ENCODE results near the gene LTB4R2. TPM values are rescaled to one million over a fixed set of nuclear protein-coding genes. Genes with fewer than 3 reads are reported as not detected.

Gene LTB4R2
- total RNA-seq, 4 donors from 2014 or later, result 6.8 to 18.5 (median 10.9) TPM

DNA sequence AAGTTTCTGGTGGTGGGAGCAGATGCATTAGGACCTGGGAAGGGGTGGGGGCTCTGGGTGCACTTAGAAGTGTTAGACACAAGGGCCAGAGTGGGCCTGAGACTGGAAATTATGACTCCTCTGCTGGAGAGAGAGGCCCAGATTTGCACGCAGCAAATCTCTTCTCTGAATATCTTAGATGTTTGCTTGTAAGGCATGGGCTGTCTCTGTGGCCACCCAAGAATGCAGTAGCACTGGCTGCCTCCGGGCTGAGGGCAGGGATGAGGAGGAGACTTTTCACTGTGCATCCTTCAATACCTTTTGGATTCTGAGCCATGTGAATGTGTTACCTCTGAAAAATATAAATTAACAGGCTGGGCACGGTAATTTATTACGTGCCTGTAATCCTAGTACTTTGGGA is 24.6 kb upstream of the LTB4R2 start:
- H3K4me1 ChIP-seq, result peaks cover 4 to 17% of the 10 kb centered on the region in 2 donors
- no peaks in the 10 kb centered on the region for H3K27me3 ChIP-seq
- peaks cover 3 to 4% of the 10 kb centered on the region in 2 donors for H3K36me3 ChIP-seq
- H3K27ac ChIP-seq, result no peak overlapping the region
- H3K4me3 ChIP-seq (replicated peaks in 1 of 3), result no peak overlapping the region
- H3K9me3 ChIP-seq, result no peaks in the 10 kb centered on the region
- WGBS, 2 donors, result 82 to 84% methylated on average over 4 of the region's 4 CpGs
- TF ChIP-seq POLR2A (IDR thresholded peaks at IDR 0.05) (no peak), CTCF (IDR thresholded peaks at IDR 0.05) (no peak)
- DNase-seq, result no peak
- intact Hi-C loops (cut with DNase I), result no loop called here

DNA sequence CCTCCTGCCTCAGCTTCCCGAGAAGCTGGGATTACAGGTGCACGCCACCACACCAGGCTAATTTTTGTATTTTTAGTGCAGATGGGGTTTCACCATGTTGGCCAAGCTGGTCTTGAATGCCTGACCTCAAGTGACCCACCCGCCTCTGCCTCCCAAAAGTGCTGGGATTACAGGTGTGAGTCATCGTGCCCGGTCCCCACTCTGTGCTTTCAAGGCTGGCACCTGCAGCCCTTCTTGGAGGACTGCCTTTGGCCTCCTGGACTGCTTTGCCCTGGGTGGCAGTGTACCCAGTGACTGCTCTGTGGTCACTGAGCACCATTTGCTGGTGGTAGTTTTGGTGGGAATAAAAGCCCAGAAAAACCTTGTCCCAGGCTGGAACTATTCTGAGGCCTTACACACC is 22.9 kb upstream of the LTB4R2 start:
- H3K27me3 ChIP-seq, result no peaks in the 10 kb centered on the region
- peaks cover 4 to 12% of the 10 kb centered on the region in 2 donors for H3K4me1 ChIP-seq
- peaks cover 7 to 13% of the 10 kb centered on the region in 2 donors for H3K36me3 ChIP-seq
- TF ChIP-seq CTCF (IDR thresholded peaks at IDR 0.05) (no peak), POLR2A (IDR thresholded peaks at IDR 0.05) (no peak)
- 98% methylated on average over 5 of the region's 5 CpGs for WGBS, 2 donors
- DNase-seq, result no peak
- H3K27ac ChIP-seq, result no peak overlapping the region
- no peaks in the 10 kb centered on the region for H3K9me3 ChIP-seq
- intact Hi-C loops (cut with DNase I), result no loop called here
- no peak overlapping the region for H3K4me3 ChIP-seq (replicated peaks in 1 of 3)

DNA sequence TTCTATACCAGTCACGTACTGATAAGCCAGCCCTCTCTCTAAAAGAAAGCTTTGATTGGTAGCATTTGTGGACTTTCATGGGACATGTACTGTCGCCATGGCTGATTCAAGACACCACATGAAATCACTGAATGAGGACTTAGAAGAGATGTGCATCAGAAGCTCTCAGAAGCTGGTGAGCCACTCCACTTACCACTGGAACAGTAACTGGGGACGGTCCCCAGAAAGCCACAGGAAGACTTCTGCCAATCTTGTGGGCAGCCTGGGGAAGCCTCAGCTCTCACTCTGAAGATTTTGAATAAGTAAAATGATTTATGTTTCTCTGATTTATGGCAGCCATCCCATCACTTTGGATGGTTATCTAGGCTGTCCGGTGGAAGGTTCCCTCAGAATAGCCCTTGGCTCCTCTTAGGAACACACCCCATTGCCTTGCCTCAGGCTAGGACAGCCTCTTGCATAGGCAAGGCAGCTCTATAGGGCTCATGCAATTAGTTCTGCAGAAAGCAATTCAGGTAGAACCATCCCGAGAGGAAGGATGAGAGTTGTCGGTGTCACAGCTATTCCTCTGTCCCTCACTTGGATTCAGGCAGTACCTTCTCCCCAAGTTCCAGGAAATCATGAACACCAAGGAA is 20.2 kb upstream of the LTB4R2 start:
- Histone ChIP-seq H3K27me3 (no peaks in the 10 kb centered on the region), H3K4me1 (no peaks in the 10 kb centered on the region), H3K9me3 (no peaks in the 10 kb centered on the region), H3K27ac (no peak overlapping the region), H3K4me3 (replicated peaks in 1 of 3) (no peak overlapping the region), H3K36me3 (peaks cover 7 to 17% of the 10 kb centered on the region in 2 donors)
- intact Hi-C loops (cut with DNase I), result no loop called here
- WGBS, 2 donors, result 74 to 90% methylated on average over 5 to 6 of the region's 6 CpGs
- no peak for DNase-seq
- TF ChIP-seq CTCF (IDR thresholded peaks at IDR 0.05) (no peak), POLR2A (IDR thresholded peaks at IDR 0.05) (no peak)

GRCh38 chr14:24290746-24291145 is 19.2 kb upstream of the LTB4R2 start:
- intact Hi-C loops (cut with DNase I), result no loop called here
- Histone ChIP-seq H3K4me1 (no peaks in the 10 kb centered on the region), H3K4me3 (replicated peaks in 1 of 3) (no peak overlapping the region), H3K27me3 (no peaks in the 10 kb centered on the region), H3K27ac (no peak overlapping the region), H3K9me3 (no peaks in the 10 kb centered on the region), H3K36me3 (peaks cover 7 to 17% of the 10 kb centered on the region in 2 donors)
- TF ChIP-seq POLR2A (IDR thresholded peaks at IDR 0.05), result no peak
- TF ChIP-seq CTCF (IDR thresholded peaks at IDR 0.05), result no peak
- WGBS, 2 donors, result 86 to 88% methylated on average over 9 of the region's 9 CpGs
- DNase-seq, result no peak

DNA sequence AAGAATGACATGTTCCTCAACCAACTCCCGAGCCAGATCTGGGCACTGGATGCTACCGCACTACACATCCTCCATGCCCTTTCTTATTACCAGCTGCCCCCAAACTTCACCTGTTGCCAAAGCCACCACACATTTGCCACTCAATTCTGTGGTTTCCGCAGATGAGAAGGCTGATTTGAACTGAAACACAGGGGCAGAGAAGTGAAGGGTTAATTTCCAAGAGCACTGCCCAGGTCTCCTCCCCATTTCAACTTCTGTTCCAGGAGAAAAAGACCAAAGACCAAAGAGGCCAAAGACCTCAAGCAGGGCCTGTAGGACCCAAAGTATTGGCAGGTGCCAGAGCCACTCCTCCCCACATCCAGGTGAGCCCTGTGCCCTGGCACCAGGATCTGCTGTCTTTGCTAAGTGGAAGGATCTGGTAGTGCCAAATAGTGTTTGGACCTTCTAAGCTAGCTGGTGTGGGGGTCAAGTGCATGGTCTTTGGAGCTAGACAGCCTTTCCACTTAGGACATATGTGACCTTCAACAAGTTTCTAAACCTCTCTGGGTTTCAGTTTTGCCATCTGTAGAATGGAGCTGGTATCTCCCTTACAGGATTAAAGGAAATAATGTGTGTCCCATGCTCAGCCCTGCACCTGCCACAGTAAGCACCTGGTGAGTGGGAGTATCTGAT is 18.4 kb upstream of the LTB4R2 start:
- no peaks in the 10 kb centered on the region for H3K9me3 ChIP-seq
- no peak for TF ChIP-seq CTCF (IDR thresholded peaks at IDR 0.05)
- TF ChIP-seq POLR2A (IDR thresholded peaks at IDR 0.05), result no peak
- peaks cover 7 to 17% of the 10 kb centered on the region in 2 donors for H3K36me3 ChIP-seq
- no peak for DNase-seq
- no peak overlapping the region for H3K27ac ChIP-seq
- intact Hi-C loops (cut with DNase I), result no loop called here
- H3K4me3 ChIP-seq (replicated peaks in 1 of 3), result no peak overlapping the region
- H3K27me3 ChIP-seq, result no peaks in the 10 kb centered on the region
- 92% methylated on average over 3 of the region's 3 CpGs for WGBS, 2 donors
- H3K4me1 ChIP-seq, result no peaks in the 10 kb centered on the region
